ENCODE measurements around the gene E2F2.

Gene E2F2

GRCh38 chr1:23485002-23485332, 46.1 kb downstream of the E2F2 start:
- CTCF ChIA-PET = interaction anchor here (1.0 to 2.1 kb wide), 3 partner anchors 9 to 23 kb away, joined by 3 to 4 read pairs (median 4); no protein-coding TSS in a partner anchor
- Histone ChIP-seq H3K27ac (ENCODE audit: insufficient read depth in 1 of 2, low read depth in 1 of 2, low read length in 2 of 2, poor library complexity in 1 of 2, severe bottlenecking in 2 of 2) (no peak overlapping the region), H3K4me1 (ENCODE audit: control extremely low read depth in 1 of 4, control insufficient read depth in 4 of 4, insufficient read depth in 4 of 4, low read length in 3 of 4) (peaks cover 0 to 11% (median 9%) of the 10 kb centered on the region in 4 experiments), H3K36me3 (ENCODE audit: control insufficient read depth in 4 of 4, insufficient read depth in 4 of 4, low read length in 3 of 4) (no peaks in the 10 kb centered on the region), H3K27me3 (replicated peaks in 2 of 5; ENCODE audit: control insufficient read depth in 4 of 5, insufficient read depth in 5 of 5, low read length in 4 of 5) (peaks cover 3 to 40% (median 29%) of the 10 kb centered on the region in 5 experiments), H3K9me3 (ENCODE audit: control extremely low read depth in 1 of 5, control insufficient read depth in 4 of 5, insufficient read depth in 2 of 5, low read depth in 1 of 5, low read length in 4 of 5) (no peaks in the 10 kb centered on the region), H3K4me3 (ENCODE audit: control insufficient read depth in 1 of 7, extremely low read depth in 1 of 7, insufficient read depth in 4 of 7, low read depth in 2 of 7, low read length in 6 of 7) (peak overlapping the region in 1 of 7 experiments; percentile 74)
- POLR2A ChIA-PET = interaction anchor here (0.6 kb wide), 1 partner anchor 40 kb away, joined by 3 read pairs; no protein-coding TSS in a partner anchor
- 100% methylated on average over 1 of the region's 7 CpGs for WGBS (ENCODE audit: insufficient coverage)
- no peak for DNase-seq

- peaks cover 0 to 11% (median 9%) of the 10 kb centered on the region in 4 experiments for H3K4me1 ChIP-seq (ENCODE audit: control extremely low read depth in 1 of 4, control insufficient read depth in 4 of 4, insufficient read depth in 4 of 4, low read length in 3 of 4)
- H3K27ac ChIP-seq (ENCODE audit: insufficient read depth in 1 of 2, low read depth in 1 of 2, low read length in 2 of 2, poor library complexity in 1 of 2, severe bottlenecking in 2 of 2) = no peak overlapping the region
- H3K9me3 ChIP-seq (ENCODE audit: control extremely low read depth in 1 of 5, control insufficient read depth in 4 of 5, insufficient read depth in 2 of 5, low read depth in 1 of 5, low read length in 4 of 5) = no peaks in the 10 kb centered on the region
- peak; percentile 90 to 96 (median 96) for DNase-seq
- H3K27me3 ChIP-seq (replicated peaks in 2 of 5; ENCODE audit: control insufficient read depth in 4 of 5, insufficient read depth in 5 of 5, low read length in 4 of 5) = peaks cover 3 to 38% (median 29%) of the 10 kb centered on the region in 5 experiments
- peak overlapping the region; percentile 39 to 74 (median 65) for H3K4me3 ChIP-seq (ENCODE audit: control insufficient read depth in 1 of 7, extremely low read depth in 1 of 7, insufficient read depth in 4 of 7, low read depth in 2 of 7, low read length in 6 of 7)
- under 1% methylated on average over 36 of the region's 54 CpGs for WGBS (ENCODE audit: insufficient coverage)
- H3K36me3 ChIP-seq (ENCODE audit: control insufficient read depth in 4 of 4, insufficient read depth in 4 of 4, low read length in 3 of 4) = no peaks in the 10 kb centered on the region
- ChIA-PET CTCF (interaction anchor here (1.0 to 2.6 kb wide), 5 partner anchors 9 to 57 kb away, joined by 3 to 8 read pairs (median 4); no protein-coding TSS in a partner anchor), POLR2A (interaction anchor here (0.6 kb wide), 2 partner anchors 12 to 41 kb away, joined by 3 read pairs; no protein-coding TSS in a partner anchor)
These were observed 46.6 kb downstream of the E2F2 start for GRCh38 chr1:23484253-23485001.

- POLR2A ChIA-PET = no interaction called here
- DNase-seq = peak; percentile 57 to 71 (median 65)
These were observed 47.4 kb downstream of the E2F2 start, which contains the start of gene ASAP3 for GRCh38 chr1:23483321-23484252. Gene ASAP3, minus strand, starts transcription at chr1:23484179. Its CDS starts 46 bp downstream, at chr1:23484133.

GRCh38 chr1:23481904-23482303, 49.1 kb downstream of the E2F2 start:
- no peak overlapping the region for H3K4me3 ChIP-seq (ENCODE audit: control insufficient read depth in 1 of 7, extremely low read depth in 1 of 7, insufficient read depth in 4 of 7, low read depth in 2 of 7, low read length in 6 of 7)
- H3K27me3 ChIP-seq (replicated peaks in 2 of 5; ENCODE audit: control insufficient read depth in 4 of 5, insufficient read depth in 5 of 5, low read length in 4 of 5) = peaks cover 3 to 37% (median 25%) of the 10 kb centered on the region in 5 experiments
- H3K4me1 ChIP-seq (ENCODE audit: control extremely low read depth in 1 of 4, control insufficient read depth in 4 of 4, insufficient read depth in 4 of 4, low read length in 3 of 4) = peaks cover 0 to 11% (median 9%) of the 10 kb centered on the region in 4 experiments
- POLR2A ChIA-PET = no interaction called here
- CTCF ChIA-PET = interaction anchor here (1.5 to 2.6 kb wide), 2 partner anchors 15 to 59 kb away, joined by 3 to 8 read pairs; no protein-coding TSS in a partner anchor
- H3K36me3 ChIP-seq (ENCODE audit: control insufficient read depth in 4 of 4, insufficient read depth in 4 of 4, low read length in 3 of 4) = no peaks in the 10 kb centered on the region
- WGBS (ENCODE audit: insufficient coverage) = 100% methylated on average over 5 of the region's 6 CpGs
- no peaks in the 10 kb centered on the region for H3K9me3 ChIP-seq (ENCODE audit: control extremely low read depth in 1 of 5, control insufficient read depth in 4 of 5, insufficient read depth in 2 of 5, low read depth in 1 of 5, low read length in 4 of 5)
- H3K27ac ChIP-seq (ENCODE audit: insufficient read depth in 1 of 2, low read depth in 1 of 2, low read length in 2 of 2, poor library complexity in 1 of 2, severe bottlenecking in 2 of 2) = no peak overlapping the region
- DNase-seq = no peak

More at GRCh38 chr1:23483321-23484252, 47.4 kb downstream of the E2F2 start, which contains the start of gene ASAP3:
- WGBS (ENCODE audit: insufficient coverage) = 1% methylated on average over 65 of the region's 84 CpGs
- Histone ChIP-seq H3K4me1 (ENCODE audit: control extremely low read depth in 1 of 4, control insufficient read depth in 4 of 4, insufficient read depth in 4 of 4, low read length in 3 of 4) (peaks cover 0 to 11% (median 9%) of the 10 kb centered on the region in 4 experiments), H3K27ac (ENCODE audit: insufficient read depth in 1 of 2, low read depth in 1 of 2, low read length in 2 of 2, poor library complexity in 1 of 2, severe bottlenecking in 2 of 2) (no peak within 1 kb of the TSS), H3K4me3 (ENCODE audit: control insufficient read depth in 1 of 7, extremely low read depth in 1 of 7, insufficient read depth in 4 of 7, low read depth in 2 of 7, low read length in 6 of 7) (peak within 1 kb of the TSS; percentile 39 to 74 (median 65)), H3K27me3 (replicated peaks in 2 of 5; ENCODE audit: control insufficient read depth in 4 of 5, insufficient read depth in 5 of 5, low read length in 4 of 5) (peaks cover 3 to 38% (median 29%) of the 10 kb centered on the region in 5 experiments), H3K9me3 (ENCODE audit: control extremely low read depth in 1 of 5, control insufficient read depth in 4 of 5, insufficient read depth in 2 of 5, low read depth in 1 of 5, low read length in 4 of 5) (no peaks in the 10 kb centered on the region), H3K36me3 (ENCODE audit: control insufficient read depth in 4 of 4, insufficient read depth in 4 of 4, low read length in 3 of 4) (no peaks in the 10 kb centered on the region)
- CTCF ChIA-PET = interaction anchor here (0.7 to 2.6 kb wide), 5 partner anchors 10 to 63 kb away, joined by 3 to 8 read pairs (median 3); no protein-coding TSS in a partner anchor

- WGBS (ENCODE audit: insufficient coverage) = 91% methylated on average over 4 of the region's 7 CpGs
- Histone ChIP-seq H3K27me3 (replicated peaks in 2 of 5; ENCODE audit: control insufficient read depth in 4 of 5, insufficient read depth in 5 of 5, low read length in 4 of 5) (peaks cover 3 to 36% (median 25%) of the 10 kb centered on the region in 5 experiments), H3K9me3 (ENCODE audit: control extremely low read depth in 1 of 5, control insufficient read depth in 4 of 5, insufficient read depth in 2 of 5, low read depth in 1 of 5, low read length in 4 of 5) (no peaks in the 10 kb centered on the region), H3K4me3 (ENCODE audit: control insufficient read depth in 1 of 7, extremely low read depth in 1 of 7, insufficient read depth in 4 of 7, low read depth in 2 of 7, low read length in 6 of 7) (no peak overlapping the region), H3K27ac (ENCODE audit: insufficient read depth in 1 of 2, low read depth in 1 of 2, low read length in 2 of 2, poor library complexity in 1 of 2, severe bottlenecking in 2 of 2) (no peak overlapping the region), H3K4me1 (ENCODE audit: control extremely low read depth in 1 of 4, control insufficient read depth in 4 of 4, insufficient read depth in 4 of 4, low read length in 3 of 4) (peaks cover 0 to 11% (median 9%) of the 10 kb centered on the region in 4 experiments), H3K36me3 (ENCODE audit: control insufficient read depth in 4 of 4, insufficient read depth in 4 of 4, low read length in 3 of 4) (no peaks in the 10 kb centered on the region)
- no peak for DNase-seq
- POLR2A ChIA-PET = no interaction called here
- CTCF ChIA-PET = interaction anchor here (0.6 to 1.5 kb wide), 2 partner anchors 15 to 16 kb away, joined by 3 read pairs; no protein-coding TSS in a partner anchor
These were observed 49.9 kb downstream of the E2F2 start for GRCh38 chr1:23481026-23481597.

GRCh38 chr1:23480187-23481025, 50.6 kb downstream of the E2F2 start:
- Histone ChIP-seq H3K27me3 (replicated peaks in 2 of 5; ENCODE audit: control insufficient read depth in 4 of 5, insufficient read depth in 5 of 5, low read length in 4 of 5) (peaks cover 3 to 31% (median 23%) of the 10 kb centered on the region in 5 experiments), H3K9me3 (ENCODE audit: control extremely low read depth in 1 of 5, control insufficient read depth in 4 of 5, insufficient read depth in 2 of 5, low read depth in 1 of 5, low read length in 4 of 5) (no peaks in the 10 kb centered on the region), H3K36me3 (ENCODE audit: control insufficient read depth in 4 of 4, insufficient read depth in 4 of 4, low read length in 3 of 4) (no peaks in the 10 kb centered on the region), H3K4me1 (ENCODE audit: control extremely low read depth in 1 of 4, control insufficient read depth in 4 of 4, insufficient read depth in 4 of 4, low read length in 3 of 4) (peaks cover 0 to 11% (median 9%) of the 10 kb centered on the region in 4 experiments), H3K27ac (ENCODE audit: insufficient read depth in 1 of 2, low read depth in 1 of 2, low read length in 2 of 2, poor library complexity in 1 of 2, severe bottlenecking in 2 of 2) (no peak overlapping the region), H3K4me3 (ENCODE audit: control insufficient read depth in 1 of 7, extremely low read depth in 1 of 7, insufficient read depth in 4 of 7, low read depth in 2 of 7, low read length in 6 of 7) (no peak overlapping the region)
- ChIA-PET POLR2A (no interaction called here), CTCF (interaction anchor here (0.6 kb wide), 1 partner anchor 16 kb away, joined by 3 read pairs; no protein-coding TSS in a partner anchor)
- 93% methylated on average over 2 of the region's 4 CpGs for WGBS (ENCODE audit: insufficient coverage)
- DNase-seq = no peak
